ENCODE results near the gene SETD2. TPM values are rescaled to one million over a fixed set of nuclear protein-coding genes. Genes with fewer than 3 reads are reported as not detected.
"Not testable (repeated sequence)": the region's sequence is repeated elsewhere in the genome, so short reads cannot be mapped to it uniquely, and the experiment has no call there.

Gene SETD2
- total RNA-seq, 1 donor from 2014 or later = 65.7 TPM

- ChIA-PET CTCF (no interaction called here), POLR2A (no interaction called here)
- TF ChIP-seq CTCF (IDR thresholded peaks at IDR 0.05) = no peak
- Mint-ChIP-seq H3K4me3 (no peak overlapping the region), H3K36me3 (ENCODE audit: low read depth) (peaks cover 78% of the 10 kb centered on the region), H3K4me1 (peaks cover 18% of the 10 kb centered on the region), H3K9me3 (peaks cover 10% of the 10 kb centered on the region), H3K27ac (no peak overlapping the region), H3K27me3 (no peaks in the 10 kb centered on the region)
- intact Hi-C loops (cut with micrococcal nuclease) = no loop called here
- DNase-seq (no peak), ATAC-seq (ENCODE audit: low read depth) (no peak)
Observed at GRCh38 chr3:47121409-47121808, 42.5 kb downstream of the SETD2 start.

- Mint-ChIP-seq H3K4me3 (no peak overlapping the region), H3K9me3 (peaks cover 10% of the 10 kb centered on the region)
- POLR2A ChIA-PET = no interaction called here
Observed at GRCh38 chr3:47120138-47120537, 43.8 kb downstream of the SETD2 start.

GRCh38 chr3:47119387-47119786, 44.5 kb downstream of the SETD2 start:
- DNase-seq; H3K9me3 Mint-ChIP-seq; H3K27me3 Mint-ChIP-seq; CTCF ChIA-PET; H3K4me3 Mint-ChIP-seq; intact Hi-C loops (cut with micrococcal nuclease); ATAC-seq (ENCODE audit: low read depth); POLR2A ChIA-PET: not testable (repeated sequence)
- peaks cover 80% of the 10 kb centered on the region for H3K36me3 Mint-ChIP-seq (ENCODE audit: low read depth)
- H3K27ac Mint-ChIP-seq = peak overlapping the region; percentile 25
- peaks cover 21% of the 10 kb centered on the region for H3K4me1 Mint-ChIP-seq

More at GRCh38 chr3:47120138-47120537, 43.8 kb downstream of the SETD2 start:
- intact Hi-C loops (cut with micrococcal nuclease) = no loop called here
- H3K36me3 Mint-ChIP-seq (ENCODE audit: low read depth) = peaks cover 77% of the 10 kb centered on the region
- H3K27ac Mint-ChIP-seq = peak overlapping the region; percentile 12
- peaks cover 15% of the 10 kb centered on the region for H3K4me1 Mint-ChIP-seq
- CTCF ChIA-PET = no interaction called here
- DNase-seq (no peak), ATAC-seq (ENCODE audit: low read depth) (no peak)
- TF ChIP-seq CTCF (IDR thresholded peaks at IDR 0.05) = no peak
- no peaks in the 10 kb centered on the region for H3K27me3 Mint-ChIP-seq

- Mint-ChIP-seq H3K27me3 (no peaks in the 10 kb centered on the region), H3K4me1 (peaks cover 33% of the 10 kb centered on the region), H3K4me3 (no peak overlapping the region), H3K36me3 (ENCODE audit: low read depth) (peaks cover 80% of the 10 kb centered on the region), H3K9me3 (peaks cover 10% of the 10 kb centered on the region), H3K27ac (peak overlapping the region; percentile 8)
- intact Hi-C loops (cut with micrococcal nuclease) = no loop called here
- ChIA-PET POLR2A (interaction anchor here (0.6 to 0.7 kb wide), 3 partner anchors 281 to 563 kb away, joined by 3 read pairs; no protein-coding TSS in a partner anchor), CTCF (no interaction called here)
- ATAC-seq (ENCODE audit: low read depth) = no peak
- TF ChIP-seq CTCF (IDR thresholded peaks at IDR 0.05) = no peak
- DNase-seq = no peak
Observed at GRCh38 chr3:47117807-47118364, 46.0 kb downstream of the SETD2 start.

GRCh38 chr3:47115524-47115923, 48.4 kb downstream of the SETD2 start:
- ATAC-seq (ENCODE audit: low read depth); POLR2A ChIA-PET; H3K27ac Mint-ChIP-seq; DNase-seq; intact Hi-C loops (cut with micrococcal nuclease); H3K9me3 Mint-ChIP-seq; H3K27me3 Mint-ChIP-seq; H3K4me3 Mint-ChIP-seq: not testable (repeated sequence)
- CTCF ChIA-PET = interaction anchor here (1.6 kb wide), 1 partner anchor 49 kb away, joined by 4 read pairs; the partner anchor contains the start of gene SETD2
- Mint-ChIP-seq H3K36me3 (ENCODE audit: low read depth) (peaks cover 70% of the 10 kb centered on the region), H3K4me1 (peaks cover 31% of the 10 kb centered on the region)

- DNase-seq = no peak
- H3K9me3 Mint-ChIP-seq = no peaks in the 10 kb centered on the region
- no peak for TF ChIP-seq CTCF (IDR thresholded peaks at IDR 0.05)
- H3K4me1 Mint-ChIP-seq = peaks cover 26% of the 10 kb centered on the region
- H3K36me3 Mint-ChIP-seq (ENCODE audit: low read depth) = peaks cover 70% of the 10 kb centered on the region
- peak; percentile 82 for ATAC-seq (ENCODE audit: low read depth)
- CTCF ChIA-PET = no interaction called here
- peak overlapping the region; percentile 36 for H3K27ac Mint-ChIP-seq
- no peaks in the 10 kb centered on the region for H3K27me3 Mint-ChIP-seq
- POLR2A ChIA-PET = interaction anchor here (0.7 to 1.4 kb wide), 4 partner anchors 20 to 267 kb away, joined by 3 to 7 read pairs (median 4); partner anchors contain the start of genes PTPN23 and SETD2
- peak overlapping the region; percentile 21 for H3K4me3 Mint-ChIP-seq
- intact Hi-C loops (cut with micrococcal nuclease) = loop anchor here (2.0 to 5.0 kb wide), 2 partner anchors 48 to 211 kb away; partner anchors contain the start of gene SETD2
Observed at GRCh38 chr3:47113669-47114365, 50.1 kb downstream of the SETD2 start.
